Fibroblast of peridontal ligament (primary cell): Measurements from ENCODE around the gene USP31.

Experiments used
- DNase-seq: peaks from one replicate; pipeline ENCODE4 v3.0.0-alpha.2; 2010; ENCODE audit errors: extremely low read depth

Gene USP31

DNA sequence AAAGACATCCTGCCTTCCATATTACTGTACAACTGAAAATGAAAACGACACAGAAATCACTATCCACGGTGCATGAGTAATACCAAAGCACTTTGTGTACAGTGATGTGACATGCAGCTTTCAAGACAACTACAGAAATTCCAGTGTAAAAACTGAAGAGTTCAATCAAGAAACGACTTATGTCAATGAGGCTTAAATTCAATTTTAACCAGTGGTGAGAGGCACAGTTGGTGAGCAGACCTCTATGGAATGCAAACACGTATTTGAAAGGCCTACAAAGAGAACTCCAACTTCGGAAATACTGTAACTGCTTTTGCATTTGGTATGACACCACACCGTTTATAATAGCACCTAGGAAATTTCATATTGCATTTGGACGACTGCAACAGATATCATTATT is 87.6 kb downstream of the USP31 start:
- DNase-seq: peak; percentile 12

DNA sequence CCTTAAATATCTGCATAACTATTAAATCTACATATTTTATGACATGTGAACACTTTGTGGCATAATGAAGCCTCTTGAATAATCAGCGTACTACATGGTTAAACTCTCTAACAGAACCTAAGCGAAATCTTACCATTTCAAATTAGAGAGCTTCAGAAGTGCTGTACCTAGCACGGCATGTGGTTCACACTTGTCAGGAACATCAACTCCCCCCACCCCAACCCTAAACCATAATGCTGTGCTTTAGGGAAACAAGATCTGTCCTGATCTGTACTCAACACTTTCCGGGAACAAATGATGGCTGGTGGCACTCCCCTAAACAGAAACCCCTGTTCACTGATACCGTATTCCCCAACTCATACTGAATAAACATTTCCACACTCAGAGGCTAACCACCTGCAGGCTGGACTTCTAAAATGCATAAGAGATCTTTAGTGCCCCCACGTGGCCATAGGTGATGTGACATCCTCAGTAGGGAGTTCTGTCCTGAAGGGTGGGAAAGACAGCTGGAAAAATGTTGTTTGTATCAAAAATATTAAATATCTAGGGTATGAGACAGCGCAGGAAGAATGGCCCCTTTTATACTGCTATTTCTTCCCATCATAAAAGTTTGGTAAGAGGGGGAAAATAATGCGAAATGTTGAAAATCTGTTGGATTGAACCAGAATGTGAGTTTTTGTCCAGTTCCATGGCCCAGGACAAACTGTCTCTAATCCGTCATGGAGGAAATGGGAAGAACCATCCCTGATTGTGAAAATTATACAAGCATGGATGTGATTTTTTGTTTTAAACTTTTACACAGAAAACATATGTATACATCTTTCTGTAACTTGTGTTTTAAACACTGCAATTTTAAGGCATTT is 88.6 kb downstream of the USP31 start:
- DNase-seq: peak; percentile 80

DNA sequence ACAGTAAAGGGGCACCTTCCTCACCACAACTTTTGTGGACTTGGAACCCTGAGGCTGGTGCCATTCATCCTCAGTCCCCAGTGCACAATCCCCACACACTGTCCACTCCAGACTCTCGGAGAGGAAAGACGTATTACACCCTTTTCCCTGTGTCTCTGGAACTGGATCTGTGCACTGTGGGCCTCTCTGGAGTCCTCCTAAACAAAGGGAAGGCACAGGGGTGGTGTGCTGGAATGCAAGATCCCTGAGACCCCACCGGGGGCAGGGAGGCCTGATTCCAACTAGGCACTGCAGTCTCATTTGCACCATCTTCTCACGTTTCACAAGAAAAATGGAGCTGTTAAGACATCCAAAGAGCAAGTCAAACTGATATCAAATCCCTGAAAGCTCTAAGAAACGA is 89.8 kb downstream of the USP31 start:
- DNase-seq: no peak

DNA sequence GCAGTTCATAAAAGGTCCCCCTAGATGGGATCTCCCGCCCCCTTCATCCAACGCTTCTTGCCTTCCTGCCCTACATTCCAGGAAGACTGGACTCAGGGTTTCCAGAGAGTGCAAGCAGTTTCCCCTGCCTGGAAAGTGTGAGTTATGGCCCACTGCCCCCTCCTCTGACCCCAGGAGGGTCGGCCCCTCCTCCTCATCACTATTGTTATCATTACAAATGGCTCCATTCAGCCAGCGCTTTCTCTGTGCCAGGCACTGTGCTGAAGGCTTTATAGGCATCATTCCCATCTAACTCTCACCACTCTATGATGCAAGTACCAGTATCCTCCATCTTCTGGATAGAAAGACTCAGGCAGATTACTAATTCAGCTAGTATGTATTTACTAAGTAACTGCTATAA is 90.7 kb downstream of the USP31 start:
- DNase-seq: no peak

DNA sequence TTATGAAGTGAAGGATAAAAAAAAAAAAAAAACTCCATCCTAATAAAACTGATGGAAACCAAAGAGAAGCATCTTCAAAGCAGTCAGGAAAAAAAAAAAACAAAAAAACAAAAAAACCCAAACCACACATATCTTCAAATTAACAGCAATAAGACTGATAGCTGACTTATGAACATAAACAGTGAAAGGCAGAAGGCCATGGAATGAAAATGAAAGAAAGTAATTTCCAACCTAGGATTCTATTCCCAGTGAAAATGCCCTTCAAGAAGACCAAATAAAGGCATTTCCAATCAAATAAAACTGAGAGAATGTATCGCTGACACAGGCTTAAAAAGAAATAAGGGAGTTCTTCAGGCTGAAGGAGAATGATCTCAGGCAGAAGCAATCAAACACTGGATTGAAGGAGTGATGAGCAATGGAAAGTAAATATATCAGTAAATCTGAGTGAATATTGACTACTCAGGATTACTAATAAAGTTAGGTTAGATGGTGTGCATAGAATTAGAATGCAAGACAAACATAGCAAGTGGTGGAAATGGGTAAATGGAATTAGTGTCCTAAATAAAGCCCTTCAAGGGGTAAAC is 92.1 kb downstream of the USP31 start:
- no peak for DNase-seq

DNA sequence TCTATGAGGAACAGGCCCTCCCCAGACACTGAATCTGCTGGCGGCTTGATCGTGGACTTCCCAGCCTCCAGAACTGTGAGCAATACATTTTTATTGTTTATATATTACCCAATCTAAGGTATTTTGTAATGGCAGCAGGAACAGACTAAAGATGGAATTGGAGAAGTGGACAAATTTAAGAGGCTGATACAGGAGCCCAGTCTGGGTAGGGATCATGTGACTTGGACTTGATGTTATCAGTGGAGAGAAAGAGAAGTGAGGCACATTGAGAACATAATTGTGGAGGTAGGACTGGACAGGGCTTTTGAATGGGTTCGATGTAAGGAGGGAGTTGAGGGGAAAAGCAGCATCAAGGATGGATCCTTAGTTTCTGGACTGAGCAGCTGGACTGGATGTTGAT is 93.8 kb downstream of the USP31 start:
- DNase-seq: no peak

DNA sequence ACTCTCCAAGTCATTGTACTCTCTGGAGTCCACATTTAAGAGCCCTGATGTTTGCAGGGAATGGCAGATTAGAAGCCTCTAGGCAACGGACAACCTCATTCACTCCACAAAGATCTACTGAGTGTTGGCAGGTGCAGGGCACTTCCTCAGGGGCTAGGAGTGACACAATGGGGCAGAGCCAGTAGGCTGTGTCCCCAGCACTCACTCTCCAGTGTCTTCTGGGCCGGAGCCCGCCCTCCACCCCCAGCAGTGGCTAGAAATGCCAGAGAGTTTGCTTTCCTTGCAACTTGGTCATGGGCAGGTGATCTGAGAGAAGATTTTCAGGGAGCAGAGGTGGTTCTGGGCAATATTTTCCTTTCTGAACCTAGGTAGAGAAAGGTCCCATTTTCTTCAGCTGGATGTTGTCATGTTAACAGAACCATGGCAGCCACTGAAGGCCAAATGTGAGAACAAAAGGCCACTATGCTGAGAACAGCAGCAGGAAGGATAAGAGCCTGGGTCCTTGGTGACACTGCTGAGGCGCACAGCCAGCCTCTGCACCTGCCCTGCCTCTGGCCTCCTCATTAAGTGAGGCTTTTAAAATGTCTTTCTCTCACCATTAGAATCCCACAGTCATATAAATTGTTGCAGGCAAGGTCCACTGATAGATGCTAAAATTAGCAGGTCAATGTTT is 96.2 kb downstream of the USP31 start:
- no peak for DNase-seq

DNA sequence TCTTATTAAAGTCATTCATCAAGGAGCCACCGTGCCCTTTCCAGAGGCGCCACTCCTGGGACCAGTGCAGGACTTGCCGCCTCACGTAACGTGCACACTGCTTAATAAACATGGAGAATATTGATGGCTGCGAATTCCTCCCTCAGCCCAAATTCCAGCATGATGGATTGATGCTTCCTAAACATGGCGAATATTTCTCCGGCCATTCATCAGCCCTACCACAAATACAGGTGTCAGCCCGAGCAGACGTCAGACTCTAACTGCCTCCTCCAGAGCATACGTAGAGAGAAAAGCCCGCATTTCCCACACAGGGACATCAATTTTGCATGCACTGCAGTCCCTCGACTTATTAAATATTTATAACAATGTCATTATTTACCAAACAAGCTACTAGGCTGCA is 97.0 kb downstream of the USP31 start:
- no peak for DNase-seq

DNA sequence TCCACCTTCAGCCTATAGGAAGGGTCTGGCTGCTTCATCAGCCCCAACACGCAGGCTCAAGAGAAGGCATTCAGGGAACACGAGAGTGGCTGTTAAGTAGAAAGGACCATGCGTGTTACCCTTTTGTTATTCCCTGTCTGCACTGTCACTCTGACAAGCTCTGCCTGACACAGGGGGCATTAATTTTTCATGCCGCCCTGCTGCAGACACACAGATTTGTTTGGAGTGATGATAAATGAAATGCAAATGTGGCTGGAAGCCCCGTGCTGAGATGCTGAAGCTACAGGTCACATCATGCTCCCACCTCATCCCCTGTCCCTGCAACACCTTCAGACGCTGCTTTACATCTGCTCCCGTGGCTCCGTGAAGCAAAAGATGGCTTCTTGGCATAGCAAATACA is 97.7 kb downstream of the USP31 start:
- no peak for DNase-seq

DNA sequence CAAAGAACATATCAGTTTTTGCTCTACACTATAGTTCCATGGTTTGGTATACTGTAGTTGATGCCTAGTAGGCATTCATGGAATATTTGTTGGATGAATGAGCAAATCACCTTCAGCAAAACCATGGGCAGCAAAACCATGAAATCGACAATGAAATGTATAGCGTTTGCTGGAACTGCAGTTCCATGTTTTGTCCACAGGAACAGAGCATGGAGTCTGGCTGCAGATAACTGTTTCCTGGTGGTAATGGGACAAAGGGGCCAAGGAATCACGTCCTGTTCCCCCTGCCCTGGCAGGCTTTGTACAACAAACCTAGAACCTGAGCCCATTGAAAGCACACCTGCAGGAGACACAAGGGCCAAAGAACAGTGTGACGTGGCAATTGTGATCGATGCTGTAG is 101.1 kb downstream of the USP31 start:
- DNase-seq: no peak

DNA sequence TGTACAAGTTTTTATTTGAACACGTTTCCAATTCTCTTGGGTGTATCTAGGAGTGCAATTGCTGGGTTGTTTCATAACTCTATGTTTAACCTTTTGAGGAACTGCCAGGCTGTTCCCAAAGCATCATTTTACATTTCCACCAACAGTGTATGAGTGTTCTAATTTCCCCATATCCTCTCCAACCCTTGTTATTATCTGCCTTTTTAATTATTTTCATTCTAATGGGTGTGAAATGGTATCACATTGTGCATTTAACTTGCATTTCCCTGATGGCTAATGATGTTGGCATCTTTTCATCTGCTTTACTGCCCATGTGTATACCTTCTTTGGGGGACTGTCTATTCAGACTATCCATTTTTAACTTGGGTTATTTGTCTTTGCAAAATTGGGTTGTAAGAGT is 104.2 kb downstream of the USP31 start:
- DNase-seq: no peak

DNA sequence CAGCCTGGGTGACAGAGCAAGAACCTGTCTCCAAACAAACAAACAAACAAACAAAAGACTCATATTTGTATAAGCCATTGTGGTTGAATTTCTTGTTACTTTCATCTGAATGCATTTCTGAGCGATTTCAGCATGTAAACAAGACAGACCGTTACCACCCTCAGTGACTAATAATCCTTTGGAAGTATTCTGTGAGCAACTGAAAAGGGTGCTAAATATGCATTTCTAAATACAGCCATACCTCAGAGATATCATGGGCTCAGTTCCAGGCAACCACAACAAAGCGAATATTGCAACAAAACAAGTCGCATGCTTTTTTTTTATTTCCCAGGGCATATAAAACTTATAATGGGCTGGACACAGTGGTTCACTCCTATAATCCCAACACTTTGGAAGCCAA is 109.0 kb downstream of the USP31 start:
- DNase-seq: no peak

DNA sequence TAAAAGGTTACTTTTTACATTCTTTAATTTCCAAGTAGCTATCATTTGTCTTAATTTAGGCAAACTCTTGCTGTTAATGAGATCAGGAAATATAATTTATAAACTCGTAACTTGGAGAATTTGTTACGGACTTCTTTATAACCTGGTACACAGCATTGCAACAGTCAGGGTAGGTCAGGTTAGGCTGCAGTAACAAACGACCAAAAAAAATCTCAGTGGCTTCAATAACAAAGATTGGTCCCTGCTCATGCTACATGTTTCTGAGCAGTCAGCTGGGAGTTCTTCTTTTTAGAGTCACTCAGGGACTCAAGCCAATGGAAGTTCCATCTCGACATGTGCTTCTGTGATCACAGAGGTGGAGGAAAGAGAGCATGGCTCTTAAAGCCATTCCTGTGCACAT is 110.1 kb downstream of the USP31 start:
- DNase-seq: no peak

DNA sequence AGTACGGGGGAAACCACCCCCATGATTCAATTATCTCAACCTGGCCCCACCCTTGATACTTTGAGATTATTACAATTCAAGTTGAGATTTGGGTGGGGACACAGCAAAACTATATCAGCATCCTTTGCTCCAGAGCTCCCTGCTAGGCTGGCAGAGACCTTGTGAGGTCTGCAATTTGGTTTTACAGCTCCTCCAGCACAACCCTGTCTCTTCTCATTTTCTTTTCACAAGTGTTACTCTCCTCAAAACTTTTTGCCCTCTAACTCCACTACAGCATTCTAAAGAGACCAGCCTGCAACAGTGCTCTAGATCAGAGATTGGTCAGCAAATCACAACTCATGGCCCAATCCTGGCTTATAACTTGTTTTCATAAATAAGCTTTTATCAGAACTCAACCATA is 114.0 kb downstream of the USP31 start:
- no peak for DNase-seq

DNA sequence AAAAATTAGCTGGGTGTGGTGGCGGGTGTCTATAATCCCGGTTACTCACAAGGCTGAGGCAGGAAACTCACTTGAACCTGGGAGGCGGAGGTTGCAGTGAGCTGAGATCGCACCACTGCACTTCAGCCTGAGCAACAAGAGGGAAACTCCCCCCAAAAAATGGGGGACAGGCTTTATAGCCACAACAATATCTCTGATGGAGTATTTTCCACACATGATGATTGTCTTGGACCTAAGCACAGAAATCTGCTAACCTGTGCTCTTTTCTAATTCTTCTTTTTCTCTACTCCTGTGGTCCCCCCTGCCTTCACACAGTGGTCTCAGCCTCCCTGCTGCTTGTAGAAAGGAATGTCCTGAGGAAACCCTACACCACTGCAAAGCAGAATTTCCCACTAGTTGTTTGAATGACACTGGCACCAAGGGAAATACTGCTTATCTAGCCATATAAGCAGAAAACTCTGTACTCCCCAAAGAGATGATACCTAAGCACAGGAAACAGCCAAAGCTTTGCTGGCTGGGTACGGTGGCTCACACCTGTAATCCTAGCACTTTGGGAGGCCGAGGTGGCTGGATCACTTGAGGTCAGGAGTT is 117.6 kb downstream of the USP31 start:
- DNase-seq: no peak

DNA sequence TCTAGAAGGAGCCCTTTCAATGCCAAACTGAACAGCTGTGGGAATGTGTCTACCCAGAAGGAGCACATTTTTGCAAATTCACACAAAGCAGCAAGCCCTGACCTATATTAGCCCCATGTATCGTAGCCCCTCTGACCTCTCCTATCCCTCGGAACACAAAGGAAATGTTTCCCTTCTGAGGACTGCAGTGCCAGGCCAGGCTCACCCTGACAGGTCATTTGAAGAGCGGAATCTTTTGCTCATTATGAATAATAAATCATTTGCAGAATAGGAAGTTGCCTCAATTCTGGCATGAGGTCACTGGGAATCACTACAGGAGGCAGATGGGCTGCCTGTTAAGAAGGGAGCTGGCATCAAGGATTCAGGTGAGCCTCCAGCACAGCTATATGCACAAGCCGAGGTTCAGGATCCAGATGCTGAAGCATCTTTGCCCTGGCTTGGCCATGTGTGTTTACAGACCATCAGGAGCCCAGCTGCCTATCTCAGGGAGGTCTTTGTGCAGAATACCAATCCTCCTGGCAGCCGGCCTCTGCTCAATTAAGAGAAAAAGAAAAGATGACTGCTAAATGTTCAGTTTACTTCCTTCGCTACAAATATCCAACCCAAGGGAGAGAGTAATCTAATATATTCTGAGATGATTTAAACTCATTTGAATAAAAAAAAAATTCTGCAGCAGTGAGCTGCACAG is 119.4 kb downstream of the USP31 start:
- no peak for DNase-seq

DNA sequence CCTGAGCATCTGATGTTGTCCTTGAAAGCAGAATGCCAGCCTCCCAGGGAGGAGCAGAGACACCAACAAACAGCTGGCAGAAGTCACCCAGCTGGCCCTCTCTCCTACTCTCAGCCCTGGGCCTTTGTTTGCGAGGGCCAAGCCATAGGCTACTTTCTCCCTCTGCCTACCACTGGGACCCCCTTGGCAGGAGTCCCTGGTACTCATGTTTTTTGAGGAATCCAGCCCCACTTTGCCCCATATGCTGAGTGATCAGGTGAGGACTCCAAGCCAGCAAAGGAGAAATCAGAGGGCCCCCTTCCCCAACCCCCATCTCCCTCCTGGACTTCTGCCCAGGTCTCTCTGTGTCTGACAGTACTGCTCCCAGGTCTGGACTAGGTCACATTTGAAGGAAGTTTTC is 121.9 kb downstream of the USP31 start:
- DNase-seq: no peak

DNA sequence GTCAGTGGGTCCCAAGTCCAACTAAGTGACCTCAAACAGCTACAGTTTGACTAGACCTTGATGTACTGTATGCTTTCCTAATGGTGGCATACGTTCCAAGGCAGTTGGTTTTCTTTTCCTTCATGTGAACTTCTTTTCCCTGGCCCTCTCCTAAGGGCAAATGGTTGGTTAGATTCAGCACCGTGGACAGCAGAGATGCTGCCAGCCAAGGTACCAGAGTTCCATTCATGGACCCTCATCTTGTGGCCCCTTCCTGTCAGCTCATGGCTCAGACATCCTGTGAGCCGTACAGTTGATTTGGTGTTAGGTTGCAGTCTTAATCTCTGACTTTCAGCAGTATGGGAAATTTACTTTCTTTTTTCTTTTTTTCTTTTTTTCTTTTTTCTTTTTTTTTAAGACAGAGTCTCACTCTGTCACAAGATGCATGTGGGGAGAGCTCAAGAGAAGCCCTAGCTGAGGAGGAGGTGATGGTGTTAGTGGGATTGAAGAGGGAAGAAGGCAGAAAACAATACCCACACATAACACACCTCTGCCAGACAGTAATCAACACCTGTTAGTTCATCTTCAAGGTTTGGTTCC is 122.4 kb downstream of the USP31 start:
- peak; percentile 7 for DNase-seq

DNA sequence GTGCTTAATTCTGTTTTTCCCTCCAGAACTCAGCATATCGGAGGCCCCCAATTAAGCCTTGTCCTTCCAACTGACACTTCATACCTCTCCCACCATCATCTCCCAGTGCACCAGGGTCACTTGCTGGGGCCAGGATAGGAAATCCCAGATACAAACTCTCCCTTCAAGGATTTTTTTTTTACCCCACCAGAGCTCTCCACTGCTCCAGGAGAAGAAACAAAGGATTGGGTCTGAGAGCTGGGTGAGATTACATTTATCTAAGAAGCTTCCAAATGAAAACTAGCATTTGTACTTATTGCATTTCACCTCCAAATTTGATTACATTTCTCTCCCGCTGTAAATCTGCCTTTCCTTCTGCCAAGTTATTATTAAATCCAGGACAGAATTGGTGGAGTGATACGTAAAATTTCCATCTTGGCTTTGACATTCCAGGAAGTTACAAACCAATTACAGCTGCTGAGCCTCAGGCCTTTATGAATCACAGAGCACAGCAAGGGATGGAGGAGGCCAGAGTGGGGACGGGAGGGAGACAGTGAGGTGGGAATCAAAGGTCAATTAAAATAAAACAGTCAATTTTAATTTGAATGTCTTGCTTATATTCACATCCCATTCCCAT is 123.5 kb downstream of the USP31 start:
- peak; percentile 15 for DNase-seq

DNA sequence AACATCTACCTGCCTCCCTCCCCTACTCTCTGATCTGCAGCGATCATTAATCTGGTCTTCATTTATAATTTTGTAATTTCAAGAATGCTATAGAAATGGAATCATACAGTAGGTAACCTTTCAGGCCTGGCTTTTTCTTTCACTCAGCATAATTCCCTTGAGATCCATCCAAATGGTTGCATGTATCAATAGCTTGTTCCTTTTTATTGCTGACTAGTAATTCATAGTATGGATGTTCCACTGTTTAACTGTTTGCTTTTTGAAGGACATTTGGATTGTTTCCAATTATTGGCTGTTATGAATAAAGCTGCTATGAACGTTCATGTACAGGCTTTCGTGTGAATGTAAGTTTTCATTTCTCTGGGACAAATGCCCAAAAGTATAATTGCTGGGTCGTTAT is 125.2 kb downstream of the USP31 start:
- no peak for DNase-seq

DNA sequence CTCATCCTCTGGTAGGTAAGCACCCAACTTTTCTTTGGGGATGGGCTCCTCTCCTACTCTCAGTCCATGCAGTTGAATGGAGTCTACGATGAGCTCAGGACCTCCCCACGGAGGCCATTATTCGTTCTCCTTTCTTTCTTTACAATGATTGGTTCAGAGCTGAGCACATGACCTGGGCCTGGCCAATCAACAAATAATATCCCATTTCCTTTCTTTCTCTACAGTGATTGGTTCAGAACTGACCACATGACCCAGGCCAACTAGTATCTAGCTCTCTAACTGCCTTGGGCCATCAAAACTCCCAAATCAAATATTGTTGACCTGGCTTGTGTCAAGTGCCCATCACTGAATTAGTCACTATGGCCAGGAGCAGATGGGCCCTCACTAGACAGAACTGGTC is 129.2 kb downstream of the USP31 start:
- no peak for DNase-seq
